ENCODE data around the gene SHQ1. TPM values are rescaled to one million over a fixed set of nuclear protein-coding genes. Genes with fewer than 3 reads are reported as not detected.

The SHQ1 gene
- 17.2 to 19.3 TPM (median 17.6 TPM) in 5 replicates for total RNA-seq (2022; extraction: Qiagen RNA extraction)

DNA sequence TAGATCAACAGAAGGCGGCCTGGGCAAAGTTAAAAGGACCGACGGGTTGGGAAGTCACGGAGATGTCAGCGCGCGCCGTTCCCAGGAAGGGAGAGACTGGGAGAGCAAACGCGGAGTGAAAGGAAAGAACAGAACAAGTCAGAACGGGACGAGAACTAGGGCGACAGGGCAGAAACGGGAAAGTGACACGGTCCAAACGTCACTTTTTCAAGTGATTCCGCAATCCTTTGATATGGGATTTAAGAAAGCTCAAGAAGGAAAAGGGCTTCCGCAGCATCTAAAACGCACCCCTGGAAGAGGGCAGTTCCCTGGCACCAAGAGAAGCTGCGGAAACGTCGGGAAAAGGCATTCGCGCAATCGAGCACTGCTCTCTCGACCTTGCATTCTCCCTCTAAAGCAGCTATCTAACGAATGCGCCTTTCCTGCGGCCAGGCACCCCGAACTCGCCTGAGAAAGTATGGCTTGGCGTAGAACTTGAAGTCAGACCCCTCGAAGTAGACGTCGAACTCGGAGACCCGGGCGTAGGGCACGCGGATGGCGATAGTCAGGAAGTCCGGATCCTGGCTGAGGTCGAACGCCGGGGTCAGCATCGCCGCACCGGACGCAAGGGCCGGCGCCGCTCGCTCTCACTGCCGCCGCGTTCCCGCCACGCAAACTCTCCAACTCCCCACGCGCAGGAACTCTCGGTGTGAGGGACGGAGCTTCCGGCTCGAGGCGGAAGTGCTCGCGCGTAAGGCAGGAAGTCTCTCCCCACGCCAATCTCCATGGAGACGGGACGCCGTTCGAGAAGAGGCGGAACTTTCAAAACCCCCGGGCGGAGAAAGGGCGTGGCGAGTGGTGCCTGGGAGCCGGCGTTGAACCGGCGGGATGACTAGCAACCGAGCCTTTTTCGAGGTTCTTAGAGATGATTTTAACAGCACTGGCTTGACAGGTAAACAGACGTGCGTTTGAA, at the start of gene SHQ1:
SHQ1 (minus strand) TSS at position 695 of the 952 bp plus-strand sequence; CDS start at position 590, 105 bp downstream.

DNA sequence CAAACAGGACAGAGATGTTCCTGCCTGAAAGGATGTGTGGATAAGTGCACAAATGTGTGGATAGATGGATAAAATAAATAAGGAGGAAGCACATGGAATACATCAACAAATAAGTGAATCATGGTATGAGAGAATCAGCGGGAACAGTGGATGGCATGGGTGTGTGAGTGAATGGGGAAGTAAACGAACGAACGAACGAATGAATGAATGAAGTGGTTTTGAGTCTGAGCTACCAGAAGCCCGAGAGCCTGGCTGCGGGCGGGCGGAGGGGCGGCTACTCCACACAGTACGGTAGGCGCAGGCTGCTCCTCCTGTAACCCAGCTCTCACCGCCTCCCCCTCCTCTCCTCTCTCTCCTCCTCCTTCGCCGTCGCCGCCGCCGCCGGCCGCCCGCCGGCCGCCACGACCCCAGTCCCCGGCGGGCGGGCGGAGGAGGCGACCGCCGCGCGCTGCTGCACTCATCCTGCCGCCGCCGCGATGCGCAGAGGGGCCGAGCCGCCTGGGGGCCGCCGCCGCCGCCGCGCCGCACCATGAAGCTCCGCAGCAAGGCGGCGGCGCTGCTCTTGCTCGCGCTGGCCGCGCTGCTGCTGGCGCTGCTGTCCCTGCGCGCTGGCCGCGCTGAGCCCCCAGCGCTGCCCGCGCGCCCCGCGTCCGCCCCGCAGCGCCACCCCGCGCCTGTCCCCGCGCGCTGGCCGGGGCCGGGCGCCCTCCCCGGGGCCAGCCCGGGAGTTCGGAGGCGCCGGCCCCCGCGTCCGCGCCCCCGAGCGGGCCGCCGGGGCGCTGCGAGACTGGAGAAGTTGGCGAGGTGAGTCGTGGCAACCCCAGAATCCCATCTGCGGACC, 39.7 kb upstream of the SHQ1 start, which contains the start of gene GXYLT2:
GXYLT2 (plus strand) TSS at position 342 of the 841 bp plus-strand sequence; CDS start at position 530, 188 bp downstream.

Other genes starting within 250 kb of the SHQ1 start
- 1.0 to 1.5 TPM (median 1.2 TPM) in 5 replicates for gene GXYLT2, start 39.6 kb upstream of the SHQ1 start, total RNA-seq (2022; extraction: Qiagen RNA extraction)
- 28.4 to 41.7 TPM (median 40.3 TPM) in 5 replicates for gene PPP4R2, start 148.4 kb upstream of the SHQ1 start, total RNA-seq (2022; extraction: Qiagen RNA extraction)
- 0.30 to 0.47 TPM (median 0.41 TPM) in 5 replicates for gene EBLN2, start 213.2 kb upstream of the SHQ1 start, total RNA-seq (2022; extraction: Qiagen RNA extraction)